ENCODE data around the gene OTOF.

The OTOF gene

DNA sequence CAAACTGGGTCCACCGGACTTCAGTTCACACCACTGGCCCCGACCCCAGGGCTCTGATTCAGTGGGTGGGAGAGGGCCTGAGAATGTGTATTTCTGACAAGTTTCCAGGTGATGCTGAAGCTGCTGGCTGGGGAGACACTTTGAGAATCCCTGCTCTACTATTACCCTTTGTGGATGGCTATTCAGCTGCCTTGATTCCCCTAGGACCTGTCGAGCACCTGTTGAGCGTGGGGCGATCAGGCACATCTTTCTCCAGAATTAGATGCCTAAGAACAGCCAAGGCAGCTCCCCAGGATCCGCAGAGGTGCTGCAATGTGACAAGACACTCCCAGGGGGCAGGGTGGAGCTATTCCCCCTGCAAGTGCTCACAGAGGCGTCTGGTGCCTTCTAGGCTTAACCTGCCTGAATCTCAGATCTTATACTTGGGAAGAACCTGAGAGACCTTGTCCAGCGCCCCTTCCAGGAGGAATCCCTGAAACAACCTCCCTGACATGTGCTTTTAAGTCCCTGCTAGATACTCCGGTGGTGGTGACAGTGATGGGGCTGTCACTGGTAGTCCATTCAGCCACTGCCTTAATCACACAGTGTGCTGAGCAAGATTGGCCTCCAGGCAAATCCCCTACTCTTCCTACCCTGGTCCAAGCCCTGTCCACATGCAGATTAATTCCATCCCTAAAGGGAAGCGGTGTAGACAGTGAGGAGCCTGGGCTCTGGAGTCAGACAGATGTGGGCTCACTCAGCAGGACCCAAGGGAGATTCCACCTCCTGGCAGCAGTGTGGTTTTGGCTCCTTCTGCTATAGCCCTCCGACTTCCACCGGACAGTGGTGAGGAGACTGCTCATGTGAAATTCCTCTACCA lies 43.4 kb upstream of the OTOF start:
- peak; percentile 24 for TF ChIP-seq CTCF (IDR thresholded peaks at IDR 0.05; ENCODE audit: control extremely low read depth, extremely low read depth, low read depth, missing control alignments)
- peak; percentile 48 for DNase-seq (ENCODE audit: extremely low spot score)
- CTCF ChIA-PET, result interaction anchor here (0.9 to 3.7 kb wide), 8 partner anchors 9 to 56 kb away, joined by 3 to 19 read pairs (median 5); no protein-coding TSS in a partner anchor
- POLR2A ChIA-PET, result no interaction called here

DNA sequence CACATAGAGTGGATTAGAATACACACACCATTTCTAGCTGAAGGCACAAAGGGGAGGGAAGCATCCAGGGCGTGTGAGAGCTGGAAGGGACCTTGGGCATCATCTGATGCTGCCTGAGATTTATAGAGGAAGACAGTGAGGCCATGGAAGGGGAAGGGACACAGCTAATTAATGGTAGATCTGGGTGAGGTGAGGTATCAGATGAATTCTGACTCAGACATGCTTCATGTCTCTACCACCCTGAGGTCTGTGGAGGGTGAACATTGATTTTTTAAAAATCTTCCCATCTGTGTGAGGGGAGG lies 42.2 kb upstream of the OTOF start:
- POLR2A ChIA-PET, result no interaction called here

DNA sequence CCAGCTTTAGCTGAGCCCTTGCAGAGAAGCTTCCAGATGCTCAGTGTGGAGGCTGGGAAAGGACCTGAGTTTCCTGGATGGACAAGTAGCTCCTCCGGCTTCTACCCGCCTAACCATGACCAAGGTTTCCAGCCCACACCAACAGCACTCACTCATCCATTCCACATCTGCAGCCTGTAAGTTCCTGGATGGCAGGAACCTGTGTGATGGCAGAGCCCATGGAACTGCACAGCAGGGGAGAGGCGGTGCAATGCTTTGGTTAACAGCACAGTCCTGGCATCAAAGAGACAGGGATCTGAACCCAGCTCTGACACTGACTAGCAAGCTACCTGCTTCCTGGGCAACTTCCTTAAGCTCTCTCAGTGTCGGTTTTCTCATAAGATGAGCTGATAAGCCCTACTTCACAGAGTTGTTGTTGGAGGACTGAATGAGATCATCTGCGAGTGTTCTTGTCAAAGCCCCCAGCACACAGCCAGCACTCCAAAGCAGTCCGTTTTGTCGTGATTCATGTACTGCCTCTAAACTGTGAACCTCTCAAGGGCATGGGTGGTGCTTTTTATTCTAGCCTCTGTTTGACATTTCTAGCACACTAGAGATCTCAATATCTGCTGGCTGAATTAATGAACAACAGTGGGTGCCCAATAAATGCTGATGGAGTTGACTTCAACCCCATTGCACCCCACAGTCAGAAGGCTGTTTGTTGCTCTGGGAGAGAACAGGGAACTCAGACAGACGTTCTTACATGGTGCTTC lies 41.6 kb upstream of the OTOF start:
- CTCF ChIA-PET, result interaction anchor here (0.9 to 3.7 kb wide), 7 partner anchors 10 to 58 kb away, joined by 3 to 19 read pairs (median 5); no protein-coding TSS in a partner anchor
- TF ChIP-seq CTCF (IDR thresholded peaks at IDR 0.05; ENCODE audit: control extremely low read depth, extremely low read depth, low read depth, missing control alignments), result no peak
- no peak for DNase-seq (ENCODE audit: extremely low spot score)
- POLR2A ChIA-PET, result no interaction called here

More for the DNA sequence above, 42.2 kb upstream of the OTOF start:
- no peak for TF ChIP-seq CTCF (IDR thresholded peaks at IDR 0.05; ENCODE audit: control extremely low read depth, extremely low read depth, low read depth, missing control alignments)
- no peak for DNase-seq (ENCODE audit: extremely low spot score)
- CTCF ChIA-PET, result interaction anchor here (1.0 to 3.7 kb wide), 6 partner anchors 11 to 57 kb away, joined by 3 to 19 read pairs (median 5); no protein-coding TSS in a partner anchor

DNA sequence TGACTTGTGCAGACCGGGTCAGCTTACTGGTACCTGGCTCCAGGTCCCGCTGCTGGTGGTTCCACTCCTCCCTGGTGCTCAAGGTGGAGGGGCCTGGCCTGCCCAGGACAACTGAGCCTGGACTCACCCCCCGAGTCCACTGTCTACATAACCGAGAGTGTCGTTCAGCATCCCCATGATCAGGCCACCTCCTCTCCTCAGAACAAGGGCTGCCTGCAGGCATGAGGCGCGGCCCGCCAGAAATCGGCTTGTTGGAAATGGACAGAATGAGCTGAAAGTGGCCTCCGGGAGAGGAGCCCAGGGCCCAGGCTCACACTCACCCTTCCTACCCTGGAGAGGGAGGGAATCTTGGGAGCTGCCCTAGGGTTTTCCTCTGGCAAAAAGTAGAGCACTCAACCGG lies 38.9 kb upstream of the OTOF start:
- POLR2A ChIA-PET, result no interaction called here
- TF ChIP-seq CTCF (IDR thresholded peaks at IDR 0.05; ENCODE audit: control extremely low read depth, extremely low read depth, low read depth, missing control alignments), result no peak
- CTCF ChIA-PET, result interaction anchor here (1.6 to 2.3 kb wide), 2 partner anchors 61 kb away, joined by 6 to 10 read pairs; no protein-coding TSS in a partner anchor
- no peak for DNase-seq (ENCODE audit: extremely low spot score)

DNA sequence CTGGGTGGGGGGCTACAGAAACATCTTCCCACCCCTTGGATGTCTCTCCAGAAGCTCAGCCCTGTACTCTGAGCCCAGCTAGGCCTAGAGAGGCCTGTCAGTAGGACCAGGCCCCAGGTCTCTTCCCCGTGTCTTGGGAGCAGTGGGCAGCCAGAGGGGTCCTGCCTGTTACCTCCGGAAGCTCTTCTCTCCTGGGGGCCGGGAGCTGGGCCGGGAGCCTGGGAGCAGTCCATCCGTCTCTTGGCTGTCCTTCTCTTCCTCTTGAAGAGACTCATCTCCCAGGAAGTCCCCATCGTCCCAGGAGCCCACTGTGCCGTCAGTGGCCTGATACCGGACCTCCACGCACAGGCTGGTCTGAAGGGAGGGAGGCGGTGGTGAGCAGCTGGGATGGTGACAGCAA lies 38.3 kb upstream of the OTOF start:
- TF ChIP-seq CTCF (IDR thresholded peaks at IDR 0.05; ENCODE audit: control extremely low read depth, extremely low read depth, low read depth, missing control alignments), result no peak
- POLR2A ChIA-PET, result no interaction called here
- DNase-seq (ENCODE audit: extremely low spot score), result no peak
- CTCF ChIA-PET, result interaction anchor here (1.2 to 1.6 kb wide), 2 partner anchors 13 to 61 kb away, joined by 4 to 6 read pairs; no protein-coding TSS in a partner anchor

GRCh38 chr2:26515771-26516170 lies 37.8 kb upstream of the OTOF start:
- CTCF ChIA-PET, result interaction anchor here (1.2 to 1.6 kb wide), 2 partner anchors 13 to 62 kb away, joined by 4 to 6 read pairs; no protein-coding TSS in a partner anchor
- POLR2A ChIA-PET, result no interaction called here
- no peak for TF ChIP-seq CTCF (IDR thresholded peaks at IDR 0.05; ENCODE audit: control extremely low read depth, extremely low read depth, low read depth, missing control alignments)
- no peak for DNase-seq (ENCODE audit: extremely low spot score)
